Mononuclear cell (primary cell): ENCODE data around the gene GIMAP7. TPM values are rescaled to one million over a fixed set of nuclear protein-coding genes. Genes with fewer than 3 reads are reported as not detected.

ENCODE experiments used
- H3K27me3 ChIP-seq: 2 replicates; pipeline ENCODE4 v1.6.0; 2011; ENCODE audit warnings: low read length, control low read depth; ENCODE audit not compliant: insufficient read depth
- H3K4me1 ChIP-seq: 2 replicates; pipeline ENCODE4 v1.5.1; 2011; ENCODE audit warnings: mild to moderate bottlenecking, low read length, control low read depth; ENCODE audit not compliant: insufficient read depth
- H3K4me3 ChIP-seq: 2 replicates; pipeline ENCODE4 v1.5.1; 2011; ENCODE audit warnings: mild to moderate bottlenecking, low read length, moderate library complexity
- H3K9me3 ChIP-seq: 2 replicates; pipeline ENCODE4 v1.5.1; 2011; ENCODE audit warnings: low read depth, mild to moderate bottlenecking, control low read depth, low read length
- total RNA-seq: library from RNA; depleted of rRNA; stranded (reverse); fragments of >200 nt; gene quantifications from one replicate; pipeline ENCODE4 v1.2.3, GENCODE V29; 2012

GIMAP7 gene
- total RNA-seq, 1 donor = 44.2 TPM

DNA sequence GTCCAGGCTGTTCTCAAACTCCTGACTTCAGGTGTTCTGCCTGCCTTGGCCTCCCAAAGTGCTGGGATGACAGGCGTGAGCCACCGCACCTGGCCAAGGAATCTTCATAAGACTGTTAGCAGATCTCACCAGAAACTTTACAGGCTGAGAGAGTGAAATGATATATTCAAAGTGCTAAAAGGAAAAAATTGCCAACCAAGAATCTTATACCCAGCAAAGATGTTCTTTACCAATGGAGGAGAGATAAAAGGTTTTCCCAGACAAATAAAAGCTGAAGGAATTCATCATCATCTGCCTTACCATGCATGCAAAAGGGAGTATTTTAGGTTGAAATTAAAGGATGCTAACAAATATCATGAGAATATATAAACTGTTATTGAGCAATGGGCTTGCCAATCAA lies 23.6 kb downstream of the GIMAP7 start:
- Histone ChIP-seq H3K27me3 (no peaks in the 10 kb centered on the region), H3K9me3 (peaks cover 26% of the 10 kb centered on the region), H3K4me1 (no peaks in the 10 kb centered on the region), H3K4me3 (no peak overlapping the region)

DNA sequence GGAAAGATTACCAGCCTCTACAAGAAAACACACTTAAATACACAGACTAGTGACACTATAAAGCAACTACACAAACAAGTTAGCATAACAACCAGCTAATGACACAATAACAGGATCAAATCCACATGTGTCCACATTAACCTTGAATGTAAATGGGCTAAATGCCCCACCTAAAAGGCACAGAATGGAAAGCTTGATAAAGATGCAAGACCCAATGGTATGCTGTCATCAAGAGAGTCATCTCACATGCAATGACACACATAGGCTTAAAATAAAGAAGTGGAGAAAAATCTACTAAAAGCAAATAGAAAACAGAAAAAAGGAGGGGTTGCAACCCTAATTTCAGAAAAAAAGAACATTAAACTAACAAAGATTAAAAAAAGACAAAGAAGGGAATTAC lies 38.5 kb downstream of the GIMAP7 start:
- Histone ChIP-seq H3K4me1 (peaks cover 17% of the 10 kb centered on the region), H3K9me3 (peaks cover 31% of the 10 kb centered on the region), H3K4me3 (no peak overlapping the region), H3K27me3 (no peaks in the 10 kb centered on the region)

DNA sequence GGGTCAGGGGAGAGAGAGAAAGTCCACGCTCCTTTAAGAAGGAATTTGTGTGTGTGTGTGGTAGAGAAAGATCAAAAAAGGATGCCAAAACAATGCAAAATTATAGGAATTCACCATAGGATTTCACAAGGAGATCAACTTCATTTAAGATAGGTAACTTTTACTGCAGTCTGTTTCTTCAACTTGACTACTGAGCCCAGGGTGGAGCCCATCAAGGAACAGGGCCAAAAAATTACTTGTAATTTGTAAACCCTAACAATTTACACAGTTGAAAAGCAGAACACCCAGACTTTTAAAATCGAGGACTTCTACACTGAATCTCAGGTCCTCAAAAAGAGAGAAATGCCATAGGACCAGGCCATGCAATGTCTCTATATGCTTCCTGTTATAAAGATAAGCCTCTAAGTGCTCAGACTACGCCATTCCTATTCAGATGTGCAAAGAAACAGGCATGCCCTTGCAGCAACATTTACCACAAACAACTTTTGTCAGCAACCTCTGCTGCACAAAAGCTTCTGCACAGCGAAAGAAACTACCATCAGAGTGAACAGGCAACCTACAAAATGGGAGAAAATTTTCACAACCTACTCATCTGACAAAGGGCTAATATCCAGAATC lies 42.0 kb downstream of the GIMAP7 start:
- H3K4me1 ChIP-seq = peaks cover 9% of the 10 kb centered on the region
- peaks cover 28% of the 10 kb centered on the region for H3K9me3 ChIP-seq
- H3K27me3 ChIP-seq = no peaks in the 10 kb centered on the region
- H3K4me3 ChIP-seq = no peak overlapping the region

DNA sequence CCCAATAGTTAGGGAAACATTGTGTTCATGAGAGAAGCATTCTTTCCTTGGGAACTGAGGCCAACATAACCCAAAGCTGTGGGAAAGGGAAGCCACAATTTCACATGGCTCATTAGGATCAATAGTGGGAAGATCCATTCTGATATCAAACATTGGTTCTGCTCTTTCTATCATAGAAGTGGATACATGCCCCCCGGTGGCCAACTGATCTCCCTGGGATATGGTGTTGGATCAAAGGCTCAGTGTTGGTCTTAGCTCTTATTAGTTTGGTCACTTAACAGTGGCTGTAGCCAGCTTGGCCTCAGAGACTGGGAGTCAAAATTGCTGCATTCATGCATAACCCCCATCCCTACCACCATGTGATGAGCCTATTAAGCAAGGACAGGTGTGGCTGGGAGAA lies 45.8 kb downstream of the GIMAP7 start:
- H3K4me3 ChIP-seq = no peak overlapping the region
- peaks cover 22% of the 10 kb centered on the region for H3K4me1 ChIP-seq
- no peaks in the 10 kb centered on the region for H3K27me3 ChIP-seq
- H3K9me3 ChIP-seq = peaks cover 15% of the 10 kb centered on the region

DNA sequence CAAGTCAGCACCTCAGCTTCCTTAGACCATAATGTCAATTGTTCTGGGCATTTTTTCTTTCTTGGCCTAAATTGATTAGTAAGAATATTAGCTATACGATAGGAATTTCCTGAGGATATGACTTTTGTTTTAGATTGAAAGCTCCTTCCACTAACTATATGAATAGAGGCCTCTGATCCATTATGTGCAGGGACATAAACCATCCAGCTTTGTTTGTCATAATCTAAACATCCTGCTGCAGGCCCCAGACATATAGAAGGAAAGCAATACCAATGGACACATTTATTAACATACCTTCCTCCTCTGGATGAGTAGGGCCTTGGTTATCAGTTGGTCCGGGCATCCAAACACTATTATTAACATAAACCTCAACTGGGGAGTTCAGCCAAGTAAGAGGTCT lies 48.2 kb downstream of the GIMAP7 start:
- Histone ChIP-seq H3K27me3 (no peaks in the 10 kb centered on the region), H3K9me3 (peaks cover 15% of the 10 kb centered on the region), H3K4me3 (no peak overlapping the region), H3K4me1 (peaks cover 27% of the 10 kb centered on the region)

DNA sequence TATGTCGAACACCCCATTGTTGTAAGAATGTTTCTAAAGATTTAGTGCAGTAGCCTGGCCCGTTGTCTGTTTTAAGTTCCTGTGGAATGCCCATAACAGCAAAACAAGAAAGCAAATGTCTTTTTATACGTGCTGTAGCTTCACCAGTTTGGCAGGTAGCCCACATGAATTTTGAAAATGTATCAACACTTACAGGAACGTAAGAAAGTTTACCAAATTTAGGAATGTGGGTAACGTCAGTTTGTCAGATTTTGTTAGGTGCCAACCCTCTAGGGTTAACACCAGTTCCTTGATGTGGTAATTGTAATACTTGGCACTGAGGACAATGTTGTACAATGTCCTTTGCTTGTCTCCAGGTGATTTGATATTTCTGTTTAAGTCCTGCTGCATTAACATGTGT lies 49.3 kb downstream of the GIMAP7 start:
- H3K4me1 ChIP-seq = peaks cover 27% of the 10 kb centered on the region
- no peak overlapping the region for H3K4me3 ChIP-seq

DNA sequence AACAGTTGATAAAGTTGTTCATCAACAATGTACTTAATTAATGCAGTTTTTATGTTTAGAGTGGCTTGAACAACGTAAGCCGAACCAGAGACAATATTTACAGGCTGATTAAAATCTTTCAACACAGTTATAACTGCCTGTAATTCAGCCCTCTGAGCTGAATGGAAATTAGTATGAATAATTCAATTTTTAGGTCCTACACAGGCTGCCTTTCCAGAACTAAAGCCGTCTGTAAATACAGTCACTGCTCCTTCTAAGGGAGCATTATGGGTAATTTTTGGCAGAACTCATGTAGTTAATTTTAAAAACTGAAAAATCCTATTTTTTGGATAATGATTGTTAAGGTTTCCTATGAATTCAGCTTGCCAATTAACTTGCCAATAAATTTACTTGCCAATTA lies 49.9 kb downstream of the GIMAP7 start:
- Histone ChIP-seq H3K27me3 (no peaks in the 10 kb centered on the region), H3K4me3 (no peak overlapping the region), H3K9me3 (peaks cover 10% of the 10 kb centered on the region), H3K4me1 (peaks cover 33% of the 10 kb centered on the region)

More for the DNA sequence above, 49.3 kb downstream of the GIMAP7 start:
- peaks cover 14% of the 10 kb centered on the region for H3K9me3 ChIP-seq
- H3K27me3 ChIP-seq = no peaks in the 10 kb centered on the region

DNA sequence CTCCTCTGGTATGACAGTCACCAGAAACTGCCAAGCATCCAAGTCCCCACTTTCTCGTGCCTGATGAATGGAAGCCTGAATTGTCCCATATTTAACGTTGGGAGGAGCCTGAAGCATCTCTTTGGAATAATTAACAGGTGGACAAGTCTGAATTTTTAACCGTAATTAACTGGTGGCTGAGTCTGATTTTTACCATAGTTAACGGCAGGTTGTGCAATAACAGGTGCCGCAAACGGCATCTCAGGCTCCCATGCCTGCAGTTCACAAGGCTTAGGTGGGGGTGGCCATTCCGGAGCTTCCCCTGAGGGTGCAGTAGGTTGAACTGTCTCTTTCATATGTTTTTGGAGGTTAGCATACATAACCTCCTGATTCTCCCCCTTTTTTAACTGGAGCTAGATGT lies 50.6 kb downstream of the GIMAP7 start:
- H3K9me3 ChIP-seq = peaks cover 9% of the 10 kb centered on the region
- H3K4me1 ChIP-seq = peaks cover 39% of the 10 kb centered on the region
- H3K4me3 ChIP-seq = no peak overlapping the region
- no peaks in the 10 kb centered on the region for H3K27me3 ChIP-seq

DNA sequence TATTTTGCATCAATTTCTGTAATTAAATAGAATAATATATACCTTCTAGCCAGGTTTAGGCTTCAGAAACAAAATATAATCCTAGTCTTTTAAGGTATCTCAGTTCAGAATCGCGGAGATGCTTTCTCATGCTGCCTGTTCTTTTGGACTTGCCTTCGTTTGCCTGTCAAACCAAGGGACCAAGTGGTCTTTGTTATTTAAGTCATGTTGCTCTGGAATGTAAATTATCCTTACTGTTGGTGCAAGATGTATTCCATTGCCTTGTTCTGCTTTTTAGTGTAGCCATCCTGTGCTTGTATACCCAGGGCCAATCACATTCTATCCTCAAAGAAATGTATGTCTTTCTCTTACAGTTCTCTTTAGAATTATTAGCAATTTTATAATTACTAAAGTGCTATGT lies 51.5 kb downstream of the GIMAP7 start:
- Histone ChIP-seq H3K27me3 (no peaks in the 10 kb centered on the region), H3K9me3 (peaks cover under 1% of the 10 kb centered on the region), H3K4me3 (no peak overlapping the region), H3K4me1 (peaks cover 48% of the 10 kb centered on the region)

DNA sequence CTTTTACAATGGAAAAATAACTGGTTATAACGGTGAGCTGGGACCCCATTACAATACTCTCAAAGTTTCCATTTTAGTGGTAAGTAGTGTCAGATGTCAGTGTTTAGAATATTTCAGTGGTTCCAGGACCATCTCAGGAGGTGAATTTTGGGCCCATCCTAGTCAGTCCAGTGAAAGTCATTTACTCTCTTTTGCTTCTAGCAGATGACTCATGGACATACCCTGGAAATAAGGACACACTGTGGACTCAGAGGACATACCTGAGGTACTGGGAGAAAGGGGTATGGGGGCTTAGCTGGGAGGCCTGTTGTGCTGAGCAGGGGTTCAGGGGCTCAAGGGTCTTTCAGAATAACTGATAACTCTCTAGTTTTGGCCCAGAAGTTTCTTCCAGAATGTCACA lies 51.9 kb downstream of the GIMAP7 start:
- Histone ChIP-seq H3K4me1 (peaks cover 48% of the 10 kb centered on the region), H3K4me3 (peak overlapping the region; percentile 94), H3K27me3 (no peaks in the 10 kb centered on the region), H3K9me3 (no peaks in the 10 kb centered on the region)

DNA sequence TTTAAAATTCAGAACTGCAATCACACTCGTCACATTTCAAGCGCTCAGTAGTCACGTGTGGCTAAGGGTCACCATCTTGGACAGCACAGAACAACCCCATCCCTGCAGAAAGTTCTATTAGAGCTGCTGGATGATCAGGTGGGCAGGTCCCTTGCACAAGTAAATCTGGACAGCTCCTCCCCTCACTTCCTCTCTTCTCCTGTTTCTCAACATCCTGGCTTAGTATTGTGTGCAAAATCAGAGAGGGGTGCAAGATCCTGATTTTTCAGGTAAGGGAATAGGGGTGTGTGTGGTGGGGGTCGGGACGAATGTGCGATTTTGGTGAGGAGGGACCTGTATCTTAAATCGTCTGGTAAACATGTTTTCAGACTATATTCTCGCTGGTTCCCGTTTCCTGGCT lies 52.5 kb downstream of the GIMAP7 start, which contains the start of gene GIMAP4:
TSS of gene GIMAP4 (plus strand) at position 222 of the 400 bp plus-strand sequence. CDS start 2,512 bp downstream, outside the sequence.
- peaks cover 4% of the 10 kb centered on the region for H3K9me3 ChIP-seq
- H3K4me1 ChIP-seq = peaks cover 48% of the 10 kb centered on the region
- H3K4me3 ChIP-seq = peak within 1 kb of the TSS; percentile 94
- H3K27me3 ChIP-seq = no peaks in the 10 kb centered on the region

DNA sequence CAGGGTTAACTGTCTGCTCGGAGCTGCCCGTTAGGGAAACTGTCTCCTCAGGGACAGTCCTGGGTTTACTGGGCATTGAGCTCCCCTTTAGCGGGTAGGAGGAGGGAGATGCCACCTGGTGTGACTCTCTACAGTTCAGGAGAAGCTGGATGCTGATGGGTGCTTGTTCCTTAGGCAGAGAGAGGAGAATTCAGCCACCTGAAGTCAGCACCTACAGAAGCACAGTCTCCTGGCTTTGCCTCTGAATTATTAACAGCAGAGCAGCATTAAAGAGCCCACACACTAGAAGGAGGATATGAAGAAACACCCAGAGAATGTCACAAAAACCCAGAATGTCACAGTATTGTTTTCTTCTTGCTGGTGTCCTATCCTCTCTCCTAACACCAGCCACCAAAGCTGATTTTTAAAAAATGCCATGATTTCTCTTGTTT lies 53.2 kb downstream of the GIMAP7 start:
- H3K4me1 ChIP-seq = peaks cover 48% of the 10 kb centered on the region
- no peaks in the 10 kb centered on the region for H3K27me3 ChIP-seq
- peaks cover 11% of the 10 kb centered on the region for H3K9me3 ChIP-seq
- peak overlapping the region; percentile 94 for H3K4me3 ChIP-seq

DNA sequence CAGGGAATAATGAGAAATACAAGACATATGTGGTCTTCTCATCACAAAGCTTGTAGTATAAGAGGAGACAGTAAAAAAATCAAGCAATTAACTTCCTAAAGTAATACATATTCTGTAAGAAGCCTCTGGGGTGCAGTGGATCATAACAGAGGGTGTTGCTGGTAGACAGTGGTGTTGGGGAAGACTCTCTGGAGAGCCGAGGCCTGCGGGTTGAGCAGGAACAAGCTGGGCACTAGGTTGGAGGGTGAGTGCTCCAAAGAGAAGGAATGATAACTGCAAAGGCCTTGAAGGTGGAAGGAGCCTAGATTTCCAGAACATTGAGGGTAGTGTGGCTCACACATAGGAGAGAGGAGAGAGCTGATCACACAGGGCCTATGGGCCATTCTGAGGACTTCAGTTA lies 54.0 kb downstream of the GIMAP7 start:
- H3K27me3 ChIP-seq = no peaks in the 10 kb centered on the region
- H3K4me1 ChIP-seq = peaks cover 41% of the 10 kb centered on the region
- H3K4me3 ChIP-seq = peak overlapping the region; percentile 94
- H3K9me3 ChIP-seq = peaks cover 19% of the 10 kb centered on the region

DNA sequence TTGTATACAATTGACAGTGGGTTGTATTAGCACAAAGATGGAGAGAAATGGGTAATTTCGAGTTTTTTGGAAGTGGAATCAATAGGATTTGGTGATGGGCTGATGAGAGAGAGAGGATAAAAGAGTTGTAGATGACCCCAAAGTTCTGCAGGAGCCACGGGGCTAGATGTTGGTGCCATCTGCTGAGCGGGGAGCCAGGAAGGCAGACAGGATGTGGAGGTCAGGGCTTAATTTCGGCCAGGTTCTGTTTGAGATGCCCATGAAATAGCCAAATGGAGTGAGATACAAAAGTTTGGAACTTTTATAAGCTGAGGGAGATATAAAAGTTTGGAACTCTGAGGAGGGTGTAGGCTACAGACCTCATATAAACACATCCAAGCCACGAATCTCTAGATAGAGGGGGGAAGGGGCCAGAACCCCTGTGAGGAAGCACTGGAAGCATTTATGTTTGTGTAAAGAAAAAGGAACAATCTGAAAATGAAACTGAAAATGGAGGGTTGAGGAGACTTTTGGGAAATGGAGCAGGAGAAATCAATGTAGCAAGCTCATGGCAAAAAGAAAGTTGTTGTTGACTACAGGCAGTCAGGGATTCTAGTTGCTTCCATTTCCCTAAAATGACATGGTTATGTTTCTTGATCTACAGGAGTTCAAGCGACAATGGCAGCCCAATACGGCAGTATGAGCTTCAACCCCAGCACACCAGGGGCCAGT lies 54.7 kb downstream of the GIMAP7 start:
- peaks cover 41% of the 10 kb centered on the region for H3K4me1 ChIP-seq
- H3K27me3 ChIP-seq = no peaks in the 10 kb centered on the region
- peak overlapping the region; percentile 94 for H3K4me3 ChIP-seq
- H3K9me3 ChIP-seq = peaks cover 23% of the 10 kb centered on the region
